HepG2 (cell line): ENCODE data around the gene EIF1. TPM values are rescaled to one million over a fixed set of nuclear protein-coding genes. Genes with fewer than 3 reads are reported as not detected.

Experiments used
- ATF6 ChIP-seq: sonication (generic); formaldehyde crosslinking; conservative IDR thresholded peaks from 2 replicates; pipeline ENCODE4 v1.4.0; 2020; ENCODE audit warnings: missing genetic modification reagents
- CAMTA2 ChIP-seq: sonication (generic); formaldehyde crosslinking; IDR thresholded peaks from 2 replicates; pipeline ENCODE4 v1.4.0; 2020; ENCODE audit warnings: mild to moderate bottlenecking, missing genetic modification reagents, borderline replicate concordance
- EED ChIP-seq: sonication (generic); formaldehyde crosslinking; IDR thresholded peaks from 2 replicates; pipeline ENCODE4 v1.5.0; 2020; ENCODE audit warnings: mild to moderate bottlenecking, missing genetic modification reagents
- PLRG1 ChIP-seq: fragments of 450-650 bp; conservative IDR thresholded peaks from 2 replicates; pipeline ENCODE4 v1.6.1; 2016
- PTBP1 ChIP-seq: fragments of 200-400 bp; formaldehyde crosslinking; IDR thresholded peaks from 2 replicates; pipeline ENCODE4 v1.6.1; 2018; ENCODE audit warnings: low read length, low read depth; ENCODE audit not compliant: poor library complexity, severe bottlenecking
- SP4 ChIP-seq: sonication (generic); formaldehyde crosslinking; IDR thresholded peaks from 2 replicates; pipeline ENCODE4 v1.8.1; 2023; ENCODE audit warnings: mild to moderate bottlenecking, missing genetic modification reagents
- ZFP90 ChIP-seq: sonication (generic); formaldehyde crosslinking; IDR thresholded peaks from 2 replicates; pipeline ENCODE4 v1.8.0; 2022; ENCODE audit warnings: missing genetic modification reagents, mild to moderate bottlenecking, inconsistent platforms, borderline replicate concordance
- ZFP91 ChIP-seq: sonication (generic); formaldehyde crosslinking; IDR thresholded peaks from 2 replicates; pipeline ENCODE4 v1.9.0; 2022; ENCODE audit warnings: missing genetic modification reagents, mild to moderate bottlenecking, borderline replicate concordance
- ZNF10 ChIP-seq: sonication (generic); formaldehyde crosslinking; IDR thresholded peaks from 2 replicates; pipeline ENCODE4 v1.4.0; 2020; ENCODE audit warnings: mild to moderate bottlenecking, low read depth, missing genetic modification reagents, borderline replicate concordance
- ZNF251 ChIP-seq: sonication (generic); formaldehyde crosslinking; IDR thresholded peaks from 2 replicates; pipeline ENCODE4 v1.9.0; 2021; ENCODE audit warnings: mild to moderate bottlenecking, missing genetic modification reagents
- ZNF30 ChIP-seq: sonication (generic); formaldehyde crosslinking; IDR thresholded peaks from 2 replicates; pipeline ENCODE4 v1.5.0; 2020; ENCODE audit warnings: mild to moderate bottlenecking, missing genetic modification reagents
- ZNF333 ChIP-seq: sonication (generic); formaldehyde crosslinking; IDR thresholded peaks from 2 replicates; pipeline ENCODE4 v1.4.0; 2020; ENCODE audit warnings: mild to moderate bottlenecking, missing genetic modification reagents, borderline replicate concordance
- ZNF431 ChIP-seq: sonication (generic); formaldehyde crosslinking; IDR thresholded peaks from 2 replicates; pipeline ENCODE4 v1.9.0; 2022; ENCODE audit warnings: missing genetic modification reagents, low read depth, mild to moderate bottlenecking, borderline replicate concordance
- ZNF501 ChIP-seq: sonication (generic); formaldehyde crosslinking; IDR thresholded peaks from 2 replicates; pipeline ENCODE4 v1.5.1; 2020; ENCODE audit warnings: mild to moderate bottlenecking, moderate library complexity, missing genetic modification reagents
- ZNF572 ChIP-seq: sonication (generic); formaldehyde crosslinking; IDR thresholded peaks from 2 replicates; pipeline ENCODE4 v1.5.1; 2020; ENCODE audit warnings: mild to moderate bottlenecking, missing genetic modification reagents
- ZNF644 ChIP-seq: IDR thresholded peaks from 2 replicates; pipeline ENCODE4 v1.6.1; 2016; ENCODE audit warnings: low read depth
- ZNF691 ChIP-seq: sonication (generic); formaldehyde crosslinking; IDR thresholded peaks from 2 replicates; pipeline ENCODE4 v1.4.0; 2020; ENCODE audit warnings: missing genetic modification reagents, low read depth, mild to moderate bottlenecking, borderline replicate concordance
- ZNF749 ChIP-seq: sonication (generic); formaldehyde crosslinking; IDR thresholded peaks from 2 replicates; pipeline ENCODE4 v1.8.0; 2022; ENCODE audit warnings: mild to moderate bottlenecking, missing genetic modification reagents, moderate library complexity, borderline replicate concordance
- ZNF816 ChIP-seq: sonication (generic); formaldehyde crosslinking; IDR thresholded peaks from 2 replicates; pipeline ENCODE4 v1.8.0; 2022; ENCODE audit warnings: missing genetic modification reagents, mild to moderate bottlenecking, borderline replicate concordance
- polyA plus RNA-seq, 8 experiments: library from polyadenylated mRNA; depleted of rRNA in 3 of 8; stranded (reverse) in 7 of 8; unstranded in 1 of 8; fragments of >200 nt; fragmentation: Illumina TruSeq in 4 of 8; extraction: Trizol in 4 of 8; gene quantifications; 2 replicates each; pipeline versions ENCODE4 v1.2.1 to v1.2.3, GENCODE V29; 2011 to 2016; ENCODE audit warnings: low read depth in 4 of 8, missing spikeins in 1 of 8, mixed read lengths in 1 of 8; ENCODE audit not compliant: insufficient read depth in 1 of 8
- total RNA-seq, 5 experiments: library from RNA; depleted of rRNA; stranded (reverse); fragments of >200 nt; fragmentation: Illumina TruSeq; extraction: Trizol; gene quantifications; 2 replicates each; pipeline ENCODE4 v1.2.3, GENCODE V29; 2016; ENCODE audit warnings: low read depth in 1 of 5

EIF1 gene
- total and polyA plus RNA-seq, 2 of the 13 experiments (the other 11 are each of a cell fraction or from before 2014, with no cell fraction given) = 147 to 517 TPM

GRCh38 chr17:41688641-41689496 lies at the start of gene EIF1 (continued):
- peak; percentile 98 for TF ChIP-seq ZFP91 (CRISPR knock-in tag)
- TF ChIP-seq ZNF10 (CRISPR knock-in tag) = no peak
- TF ChIP-seq PLRG1 = no peak
- TF ChIP-seq ZNF30 = no peak; the same call in 1 of the 2 replicates
- TF ChIP-seq PTBP1 = no peak
- peak; percentile 93 for TF ChIP-seq ZFP90 (CRISPR knock-in tag)
- TF ChIP-seq ZNF644 = no peak
- peak; percentile 86; the same call in 1 of the 2 replicates for TF ChIP-seq ZNF816 (CRISPR knock-in tag)
- peak; percentile 87 for TF ChIP-seq ZNF431 (CRISPR knock-in tag)
- 0 out of 2 replicates have a peak, but pooled peaks have one; percentile 82 for TF ChIP-seq ATF6 (CRISPR knock-in tag)
- TF ChIP-seq ZNF572 = no peak; the same call in 1 of the 2 replicates
- peak; percentile 99 for TF ChIP-seq ZNF501 (CRISPR knock-in tag)
- peak; percentile 86; the same call in 1 of the 2 replicates for TF ChIP-seq ZNF333 (CRISPR knock-in tag)
- peak; percentile 99 for TF ChIP-seq EED (CRISPR knock-in tag)
- peak; percentile 84 for TF ChIP-seq ZNF251
- TF ChIP-seq ZNF691 = peak; percentile 90
- 0 out of 2 replicates have a peak, but pooled peaks have one; percentile 70 for TF ChIP-seq CAMTA2 (CRISPR knock-in tag)
- TF ChIP-seq ZNF749 (CRISPR knock-in tag) = peak; percentile 93
- peak; percentile 97 for TF ChIP-seq SP4 (CRISPR knock-in tag)
